ENCODE data around the gene NQO1. TPM values are rescaled to one million over a fixed set of nuclear protein-coding genes. Genes with fewer than 3 reads are reported as not detected.

The NQO1 gene
- total and polyA plus RNA-seq, 2 of the 13 experiments (the other 11 are each of a cell fraction or from before 2014, with no cell fraction given) = 464 to 1,060 TPM

DNA sequence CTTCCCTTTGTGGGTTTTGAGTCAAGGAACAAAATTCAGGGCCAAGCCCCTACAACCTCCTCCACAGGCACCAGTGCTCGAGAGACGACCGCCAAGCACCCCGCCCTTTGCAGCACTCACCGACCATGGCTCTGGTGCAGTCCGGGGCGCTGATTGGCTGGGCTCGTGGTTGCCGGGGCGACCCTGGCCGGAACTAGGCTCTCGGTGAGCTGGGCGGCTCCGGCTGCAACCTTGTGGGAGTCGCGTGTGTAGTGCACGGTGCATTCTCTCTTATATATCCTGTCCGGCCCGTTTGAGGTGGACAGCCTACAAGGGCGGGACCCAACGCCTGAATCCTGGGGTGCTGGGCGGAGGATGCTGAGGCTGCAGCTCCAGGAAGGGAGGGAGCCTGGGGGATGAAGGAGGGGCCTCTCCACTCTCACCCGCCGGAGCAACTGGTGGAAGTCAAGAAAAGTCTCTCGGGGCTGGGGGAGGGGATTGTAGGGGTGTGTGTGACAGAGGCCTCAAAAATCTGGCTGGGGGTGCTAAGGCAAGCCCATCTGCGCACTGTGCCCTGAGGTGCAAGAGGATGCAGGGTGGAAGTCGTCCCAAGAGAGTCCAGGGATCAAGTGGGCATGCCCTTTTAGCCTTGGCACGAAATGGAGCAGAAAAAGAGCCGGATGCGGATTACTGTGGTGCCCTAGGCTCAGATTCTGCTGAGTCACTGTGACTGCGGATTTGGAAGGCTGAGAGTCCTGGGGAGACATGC lies at the start of gene NQO1 (continued):
- TF ChIP-seq KLF11 (CRISPR knock-in tag; IDR thresholded peaks at IDR 0.05) = no peak
- no peak for TF ChIP-seq CENPX (CRISPR knock-in tag; IDR thresholded peaks at IDR 0.05)
- TF ChIP-seq ZMAT3 (CRISPR knock-in tag; conservative IDR thresholded peaks at IDR 0.05) = peak; percentile 80; the same call in 1 of the 2 replicates
- no peak for TF ChIP-seq TCF7L2 (IDR thresholded peaks at IDR 0.05; ENCODE audit: low read depth, low read length)
- TF ChIP-seq AKAP8 (CRISPR knock-in tag; IDR thresholded peaks at IDR 0.05) = no peak
- no peak for TF ChIP-seq HMG20B (CRISPR knock-in tag; conservative IDR thresholded peaks at IDR 0.05)
- 0 out of 2 replicates have a peak, but pooled peaks have one; percentile 38 for TF ChIP-seq KDM1A (CRISPR knock-in tag; IDR thresholded peaks at IDR 0.05)
- TF ChIP-seq PAX8 (CRISPR knock-in tag; IDR thresholded peaks at IDR 0.05; ENCODE audit: borderline replicate concordance) = no peak
- peak; percentile 81 for TF ChIP-seq TAF15 (IDR thresholded peaks at IDR 0.05; ENCODE audit: low read depth, low read length, poor library complexity, severe bottlenecking)
- TF ChIP-seq IKZF1 (IDR thresholded peaks at IDR 0.05) = no peak
- TF ChIP-seq DBP (CRISPR knock-in tag; IDR thresholded peaks at IDR 0.05; ENCODE audit: not compliant biosample characterization) = no peak
- TF ChIP-seq PPARG (CRISPR knock-in tag; conservative IDR thresholded peaks at IDR 0.05) = 0 out of 2 replicates have a peak, but pooled peaks have one; percentile 33
- no peak; the same call in none of the 2 replicates for TF ChIP-seq KDM2A (CRISPR knock-in tag; IDR thresholded peaks at IDR 0.05; ENCODE audit: borderline replicate concordance, low read depth)
- peak; percentile 87 for TF ChIP-seq SAP130 (CRISPR knock-in tag; IDR thresholded peaks at IDR 0.05; ENCODE audit: low read depth)
- no peak; the same call in 1 of the 2 replicates for TF ChIP-seq ZNF441 (CRISPR knock-in tag; IDR thresholded peaks at IDR 0.05; ENCODE audit: borderline replicate concordance)
- TF ChIP-seq, protein P1, sequence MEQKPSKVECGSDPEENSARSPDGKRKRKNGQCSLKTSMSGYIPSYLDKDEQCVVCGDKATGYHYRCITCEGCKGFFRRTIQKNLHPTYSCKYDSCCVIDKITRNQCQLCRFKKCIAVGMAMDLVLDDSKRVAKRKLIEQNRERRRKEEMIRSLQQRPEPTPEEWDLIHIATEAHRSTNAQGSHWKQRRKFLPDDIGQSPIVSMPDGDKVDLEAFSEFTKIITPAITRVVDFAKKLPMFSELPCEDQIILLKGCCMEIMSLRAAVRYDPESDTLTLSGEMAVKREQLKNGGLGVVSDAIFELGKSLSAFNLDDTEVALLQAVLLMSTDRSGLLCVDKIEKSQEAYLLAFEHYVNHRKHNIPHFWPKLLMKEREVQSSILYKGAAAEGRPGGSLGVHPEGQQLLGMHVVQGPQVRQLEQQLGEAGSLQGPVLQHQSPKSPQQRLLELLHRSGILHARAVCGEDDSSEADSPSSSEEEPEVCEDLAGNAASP (CRISPR knock-in tag; IDR thresholded peaks at IDR 0.05; ENCODE audit: borderline replicate concordance) = 0 out of 2 replicates have a peak, but pooled peaks have one; percentile 25
- no peak for TF ChIP-seq ATAD3A (CRISPR knock-in tag; IDR thresholded peaks at IDR 0.05)
- TF ChIP-seq, protein P2, sequence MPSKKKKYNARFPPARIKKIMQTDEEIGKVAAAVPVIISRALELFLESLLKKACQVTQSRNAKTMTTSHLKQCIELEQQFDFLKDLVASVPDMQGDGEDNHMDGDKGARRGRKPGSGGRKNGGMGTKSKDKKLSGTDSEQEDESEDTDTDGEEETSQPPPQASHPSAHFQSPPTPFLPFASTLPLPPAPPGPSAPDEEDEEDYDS (CRISPR knock-in tag; IDR thresholded peaks at IDR 0.05) = peak; percentile 98
- 0 out of 2 replicates have a peak, but pooled peaks have one; percentile 3 for TF ChIP-seq ZNF777 (CRISPR knock-in tag; IDR thresholded peaks at IDR 0.05)
- peak; percentile 17; the same call in 1 of the 2 replicates for TF ChIP-seq ZNF543 (CRISPR knock-in tag; IDR thresholded peaks at IDR 0.05)
- no peak; the same call in 1 of the 2 replicates for TF ChIP-seq ZNF460 (CRISPR knock-in tag; IDR thresholded peaks at IDR 0.05; ENCODE audit: borderline replicate concordance)
- TF ChIP-seq POLR2AphosphoS2 (IDR thresholded peaks at IDR 0.05; ENCODE audit: low read depth, low read length) = peak; percentile 80
- peak; percentile 42; the same call in 1 of the 2 replicates for TF ChIP-seq PHF8 (CRISPR knock-in tag; IDR thresholded peaks at IDR 0.05)
- TF ChIP-seq SPEN (CRISPR knock-in tag; IDR thresholded peaks at IDR 0.05; ENCODE audit: low read depth) = peak; percentile 52; the same call in 1 of the 2 replicates
- TF ChIP-seq GTF2F1 (IDR thresholded peaks at IDR 0.05; ENCODE audit: low read length) = no peak
- TF ChIP-seq KAT7 (CRISPR knock-in tag; IDR thresholded peaks at IDR 0.05; ENCODE audit: borderline replicate concordance) = peak; percentile 15; the same call in 1 of the 2 replicates
- peak; percentile 60; the same call in 1 of the 2 replicates for TF ChIP-seq RFX5 (IDR thresholded peaks at IDR 0.05; ENCODE audit: low read depth, low read length)

All from HepG2 (cell line).